Endothelial cell (in vitro differentiated cells): ENCODE results near the gene PARD3. TPM values are rescaled to one million over a fixed set of nuclear protein-coding genes. Genes with fewer than 3 reads are reported as not detected.

ENCODE experiments used
- DNase-seq: peaks from one replicate; pipeline ENCODE4 v3.0.0; 2021; ENCODE audit warnings: low spot score
- H3K27ac Mint-ChIP-seq: one replicate; pipeline ENCODE4 v1.8.0; 2021; ENCODE audit warnings: mixed read lengths, inconsistent platforms; ENCODE audit not compliant: unreplicated experiment
- H3K27me3 Mint-ChIP-seq: one replicate; pipeline ENCODE4 v1.8.0; 2021; ENCODE audit warnings: mild to moderate bottlenecking, moderate library complexity, mixed read lengths, inconsistent platforms; ENCODE audit not compliant: unreplicated experiment
- H3K36me3 Mint-ChIP-seq: one replicate; pipeline ENCODE4 v1.8.0; 2021; ENCODE audit warnings: mild to moderate bottlenecking, low read depth, mixed read lengths, inconsistent platforms; ENCODE audit not compliant: unreplicated experiment
- H3K4me1 Mint-ChIP-seq: one replicate; pipeline ENCODE4 v1.8.0; 2021; ENCODE audit warnings: mild to moderate bottlenecking, mixed read lengths, inconsistent platforms; ENCODE audit not compliant: unreplicated experiment
- H3K4me3 Mint-ChIP-seq: one replicate; pipeline ENCODE4 v1.8.0; 2021; ENCODE audit warnings: mild to moderate bottlenecking, mixed read lengths, inconsistent platforms; ENCODE audit not compliant: unreplicated experiment
- H3K9me3 Mint-ChIP-seq: one replicate; pipeline ENCODE4 v1.8.0; 2021; ENCODE audit warnings: mixed read lengths, inconsistent platforms; ENCODE audit not compliant: unreplicated experiment
- total RNA-seq: library from RNA; stranded (reverse); fragmentation: NEBNext Ultra II Directional; extraction: Animal tissue kit (Norgen Biotek cat#: 25700); gene quantifications from one replicate; pipeline ENCODE4 v1.2.1, GENCODE V29; 2021; ENCODE audit not compliant: unreplicated experiment
- TF ChIP-seq, protein P1 (sequence below): fragments of 200-600 bp; sonication (generic); IDR thresholded peaks from one replicate; pipeline ENCODE4 v1.5.0; 2021; ENCODE audit warnings: antibody characterized with exemption; ENCODE audit not compliant: unreplicated experiment

The PARD3 gene
- total RNA-seq, 1 donor from 2014 or later, result 35.2 TPM

DNA sequence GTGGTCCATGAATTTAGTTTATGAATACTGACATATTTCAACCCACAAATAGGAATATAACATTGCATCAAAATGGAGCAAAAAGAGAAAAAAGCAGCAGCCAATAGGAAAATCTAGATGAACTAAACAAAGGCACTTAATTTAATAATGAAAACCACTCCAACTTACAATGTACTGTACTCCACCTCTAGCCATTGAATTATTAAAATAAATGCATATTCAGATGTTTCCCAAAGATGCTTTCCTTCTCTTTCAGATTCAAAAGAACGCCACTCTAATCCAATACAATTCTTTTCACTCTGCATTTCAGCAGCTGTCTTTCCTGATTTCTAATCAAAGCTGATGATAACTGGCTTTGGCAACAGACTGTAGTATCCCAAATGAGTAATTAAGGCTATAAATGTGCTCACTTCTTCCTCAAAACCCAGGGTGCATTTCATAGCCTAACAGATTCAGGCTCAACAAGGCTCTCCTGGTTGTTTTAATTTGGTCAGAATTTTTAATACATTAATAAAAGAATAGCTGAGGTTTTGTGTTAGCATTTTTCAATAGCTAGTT lies 577.1 kb downstream of the PARD3 start:
- no peak overlapping the region for H3K4me3 Mint-ChIP-seq

DNA sequence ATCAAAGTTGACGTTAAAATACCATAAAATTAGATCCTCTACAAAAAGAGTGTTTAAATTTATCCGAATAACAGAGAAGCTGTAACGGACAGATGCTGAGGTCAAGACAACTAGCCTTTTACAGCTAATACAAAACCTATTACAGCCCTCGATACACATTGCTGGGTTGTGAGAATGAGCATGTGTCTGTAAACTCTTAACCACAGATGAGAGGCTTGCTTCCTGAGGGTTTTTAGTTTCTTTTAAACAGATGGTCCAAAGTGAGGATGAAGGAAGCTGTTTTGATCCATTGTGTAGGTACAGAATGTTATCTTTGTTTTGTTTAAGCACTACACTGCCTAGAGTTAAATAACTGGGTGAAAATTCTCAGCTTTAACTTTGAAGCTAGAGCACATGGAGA lies 578.2 kb downstream of the PARD3 start:
- TF ChIP-seq, protein P1, sequence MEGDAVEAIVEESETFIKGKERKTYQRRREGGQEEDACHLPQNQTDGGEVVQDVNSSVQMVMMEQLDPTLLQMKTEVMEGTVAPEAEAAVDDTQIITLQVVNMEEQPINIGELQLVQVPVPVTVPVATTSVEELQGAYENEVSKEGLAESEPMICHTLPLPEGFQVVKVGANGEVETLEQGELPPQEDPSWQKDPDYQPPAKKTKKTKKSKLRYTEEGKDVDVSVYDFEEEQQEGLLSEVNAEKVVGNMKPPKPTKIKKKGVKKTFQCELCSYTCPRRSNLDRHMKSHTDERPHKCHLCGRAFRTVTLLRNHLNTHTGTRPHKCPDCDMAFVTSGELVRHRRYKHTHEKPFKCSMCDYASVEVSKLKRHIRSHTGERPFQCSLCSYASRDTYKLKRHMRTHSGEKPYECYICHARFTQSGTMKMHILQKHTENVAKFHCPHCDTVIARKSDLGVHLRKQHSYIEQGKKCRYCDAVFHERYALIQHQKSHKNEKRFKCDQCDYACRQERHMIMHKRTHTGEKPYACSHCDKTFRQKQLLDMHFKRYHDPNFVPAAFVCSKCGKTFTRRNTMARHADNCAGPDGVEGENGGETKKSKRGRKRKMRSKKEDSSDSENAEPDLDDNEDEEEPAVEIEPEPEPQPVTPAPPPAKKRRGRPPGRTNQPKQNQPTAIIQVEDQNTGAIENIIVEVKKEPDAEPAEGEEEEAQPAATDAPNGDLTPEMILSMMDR, result no peak
- no peak for DNase-seq
- H3K4me1 Mint-ChIP-seq, result peaks cover 61% of the 10 kb centered on the region
- H3K9me3 Mint-ChIP-seq, result no peaks in the 10 kb centered on the region
- H3K27ac Mint-ChIP-seq, result peak overlapping the region; percentile 63
- H3K4me3 Mint-ChIP-seq, result no peak overlapping the region
- peaks cover 9% of the 10 kb centered on the region for H3K36me3 Mint-ChIP-seq
- H3K27me3 Mint-ChIP-seq, result no peaks in the 10 kb centered on the region

More for the DNA sequence above, 577.1 kb downstream of the PARD3 start:
- TF ChIP-seq, protein P1, result no peak
- no peak for DNase-seq
- Mint-ChIP-seq H3K36me3 (peaks cover 9% of the 10 kb centered on the region), H3K27me3 (no peaks in the 10 kb centered on the region), H3K27ac (peak overlapping the region; percentile 53), H3K9me3 (no peaks in the 10 kb centered on the region), H3K4me1 (peaks cover 61% of the 10 kb centered on the region)

DNA sequence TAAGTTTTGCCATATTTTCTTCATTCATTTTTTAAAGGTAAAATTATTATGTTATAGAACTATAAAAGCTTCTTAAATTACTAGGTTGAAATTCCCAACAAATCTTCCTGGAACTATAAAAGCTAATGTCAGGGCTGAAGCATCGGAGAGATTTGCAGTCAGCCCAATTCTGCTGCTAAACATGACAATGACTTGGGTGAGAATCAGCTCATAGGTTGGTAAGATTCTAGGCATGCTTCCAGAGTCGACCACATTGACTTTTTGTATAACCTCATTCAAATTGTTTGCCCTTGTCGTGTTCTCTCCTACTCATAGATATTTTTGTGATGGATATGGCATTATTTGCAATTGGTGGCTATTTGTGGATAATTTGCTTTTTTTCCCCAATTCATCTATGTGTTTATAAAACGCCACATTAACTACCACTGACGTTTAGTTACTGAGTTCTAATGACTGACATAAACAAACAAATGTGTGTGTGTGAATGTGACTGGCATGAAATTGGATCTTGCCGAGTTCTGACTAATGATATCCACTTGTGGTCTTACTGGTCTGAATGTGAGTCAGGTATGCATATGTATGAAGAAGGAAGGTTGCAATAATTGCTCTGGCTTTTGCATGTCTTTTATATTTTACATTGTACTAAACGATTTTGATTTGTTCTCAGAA lies 579.8 kb downstream of the PARD3 start:
- TF ChIP-seq, protein P1, result no peak
- no peak overlapping the region for H3K4me3 Mint-ChIP-seq
- no peaks in the 10 kb centered on the region for H3K9me3 Mint-ChIP-seq
- no peak for DNase-seq
- H3K4me1 Mint-ChIP-seq, result peaks cover 54% of the 10 kb centered on the region
- H3K27me3 Mint-ChIP-seq, result no peaks in the 10 kb centered on the region
- no peaks in the 10 kb centered on the region for H3K36me3 Mint-ChIP-seq
- no peak overlapping the region for H3K27ac Mint-ChIP-seq

DNA sequence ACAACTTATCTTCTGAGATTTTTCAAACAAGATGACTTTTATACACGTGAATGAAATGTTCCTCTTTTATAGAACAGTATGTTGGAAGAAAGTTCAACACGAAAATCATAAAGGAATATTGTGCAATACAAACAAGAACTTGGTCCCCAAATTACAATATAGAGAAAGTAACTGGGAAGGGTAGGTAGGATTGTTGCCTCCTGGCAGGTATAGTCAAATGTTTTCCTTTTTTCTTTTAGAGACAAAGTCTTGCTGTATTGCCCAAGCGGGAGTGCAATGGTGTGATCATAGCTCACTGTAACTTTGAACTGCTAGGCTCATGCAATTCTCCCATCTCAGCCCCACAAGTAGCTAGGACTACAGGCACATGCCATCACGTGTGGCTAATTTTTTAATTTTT lies 582.6 kb downstream of the PARD3 start:
- H3K4me1 Mint-ChIP-seq, result peaks cover 30% of the 10 kb centered on the region
- no peaks in the 10 kb centered on the region for H3K36me3 Mint-ChIP-seq
- no peaks in the 10 kb centered on the region for H3K9me3 Mint-ChIP-seq
- TF ChIP-seq, protein P1, result no peak
- no peak overlapping the region for H3K27ac Mint-ChIP-seq
- H3K4me3 Mint-ChIP-seq, result no peak overlapping the region
- no peak for DNase-seq
- H3K27me3 Mint-ChIP-seq, result no peaks in the 10 kb centered on the region

DNA sequence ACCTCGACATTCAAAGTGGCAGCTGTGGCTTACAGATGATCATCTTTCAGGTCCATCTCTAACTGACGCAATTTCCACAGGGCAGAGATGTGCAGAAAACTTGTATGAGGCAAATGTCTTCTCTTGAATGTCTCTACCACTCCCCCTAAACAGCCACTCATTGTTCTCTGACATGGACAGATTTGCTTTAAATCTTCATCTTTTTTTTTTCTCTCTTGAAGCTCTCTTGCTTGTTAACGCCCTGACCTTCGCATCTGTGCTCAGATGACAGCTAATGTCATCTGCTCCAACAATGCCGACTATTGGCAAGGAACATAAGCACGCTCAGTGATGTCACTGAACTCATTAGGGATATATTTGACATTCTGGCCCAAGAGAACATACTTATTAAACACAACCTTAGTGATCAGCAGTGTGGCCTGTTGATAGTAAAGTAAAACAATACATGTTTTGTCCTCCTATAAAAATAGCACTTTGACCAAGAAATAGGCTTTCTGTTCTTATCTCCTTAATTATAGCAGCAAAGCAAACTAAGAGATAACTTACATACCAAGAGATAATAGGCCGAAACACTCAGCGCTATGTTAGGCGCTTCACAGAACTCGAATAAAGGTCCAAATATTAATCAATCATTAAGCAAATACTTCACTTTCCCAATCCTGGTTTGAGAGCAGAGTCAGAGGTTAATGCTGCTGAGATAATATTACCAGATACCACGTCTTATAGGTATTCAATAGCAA lies 583.5 kb downstream of the PARD3 start:
- DNase-seq, result no peak
- Mint-ChIP-seq H3K9me3 (no peaks in the 10 kb centered on the region), H3K4me1 (peaks cover 23% of the 10 kb centered on the region), H3K36me3 (peaks cover 4% of the 10 kb centered on the region), H3K27ac (no peak overlapping the region), H3K27me3 (no peaks in the 10 kb centered on the region), H3K4me3 (no peak overlapping the region)
- TF ChIP-seq, protein P1, result no peak
